ENCODE measurements around the gene EIF3D.

DNA sequence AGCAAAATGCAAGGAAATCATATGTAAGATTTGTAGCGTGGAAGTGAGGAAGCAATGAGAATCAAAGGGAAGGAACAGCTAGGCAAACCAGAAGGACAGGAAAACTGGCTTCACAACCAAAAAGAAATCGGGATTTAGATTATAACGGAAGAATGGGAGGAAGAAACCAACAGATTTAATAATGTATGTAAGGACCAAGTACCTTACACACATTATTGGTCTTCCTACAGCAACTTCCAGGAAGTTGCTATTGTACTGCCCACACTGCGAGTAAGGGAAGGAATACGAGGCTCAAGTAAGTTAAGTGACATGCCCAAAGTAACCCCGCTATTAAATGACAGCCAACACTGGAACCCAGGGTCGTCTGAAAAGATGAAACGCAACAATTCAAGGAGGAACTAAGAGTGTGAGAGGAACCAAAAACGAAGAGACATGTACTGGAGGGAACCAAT lies 48.0 kb downstream of the EIF3D start:
- no peak for TF ChIP-seq NR2C2 (CRISPR knock-in tag; IDR thresholded peaks at IDR 0.05; ENCODE audit: borderline replicate concordance)
- no peak for TF ChIP-seq JUNB (CRISPR knock-in tag; IDR thresholded peaks at IDR 0.05; ENCODE audit: borderline replicate concordance)
- TF ChIP-seq, protein P1, sequence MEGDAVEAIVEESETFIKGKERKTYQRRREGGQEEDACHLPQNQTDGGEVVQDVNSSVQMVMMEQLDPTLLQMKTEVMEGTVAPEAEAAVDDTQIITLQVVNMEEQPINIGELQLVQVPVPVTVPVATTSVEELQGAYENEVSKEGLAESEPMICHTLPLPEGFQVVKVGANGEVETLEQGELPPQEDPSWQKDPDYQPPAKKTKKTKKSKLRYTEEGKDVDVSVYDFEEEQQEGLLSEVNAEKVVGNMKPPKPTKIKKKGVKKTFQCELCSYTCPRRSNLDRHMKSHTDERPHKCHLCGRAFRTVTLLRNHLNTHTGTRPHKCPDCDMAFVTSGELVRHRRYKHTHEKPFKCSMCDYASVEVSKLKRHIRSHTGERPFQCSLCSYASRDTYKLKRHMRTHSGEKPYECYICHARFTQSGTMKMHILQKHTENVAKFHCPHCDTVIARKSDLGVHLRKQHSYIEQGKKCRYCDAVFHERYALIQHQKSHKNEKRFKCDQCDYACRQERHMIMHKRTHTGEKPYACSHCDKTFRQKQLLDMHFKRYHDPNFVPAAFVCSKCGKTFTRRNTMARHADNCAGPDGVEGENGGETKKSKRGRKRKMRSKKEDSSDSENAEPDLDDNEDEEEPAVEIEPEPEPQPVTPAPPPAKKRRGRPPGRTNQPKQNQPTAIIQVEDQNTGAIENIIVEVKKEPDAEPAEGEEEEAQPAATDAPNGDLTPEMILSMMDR (CRISPR knock-in tag; IDR thresholded peaks at IDR 0.05): no peak
- no peak for TF ChIP-seq HMGA1 (CRISPR knock-in tag; conservative IDR thresholded peaks at IDR 0.05)
- no peak for TF ChIP-seq EZH2 (conservative IDR thresholded peaks at IDR 0.05; ENCODE audit: low read depth, low read length)
- TF ChIP-seq, protein P2, sequence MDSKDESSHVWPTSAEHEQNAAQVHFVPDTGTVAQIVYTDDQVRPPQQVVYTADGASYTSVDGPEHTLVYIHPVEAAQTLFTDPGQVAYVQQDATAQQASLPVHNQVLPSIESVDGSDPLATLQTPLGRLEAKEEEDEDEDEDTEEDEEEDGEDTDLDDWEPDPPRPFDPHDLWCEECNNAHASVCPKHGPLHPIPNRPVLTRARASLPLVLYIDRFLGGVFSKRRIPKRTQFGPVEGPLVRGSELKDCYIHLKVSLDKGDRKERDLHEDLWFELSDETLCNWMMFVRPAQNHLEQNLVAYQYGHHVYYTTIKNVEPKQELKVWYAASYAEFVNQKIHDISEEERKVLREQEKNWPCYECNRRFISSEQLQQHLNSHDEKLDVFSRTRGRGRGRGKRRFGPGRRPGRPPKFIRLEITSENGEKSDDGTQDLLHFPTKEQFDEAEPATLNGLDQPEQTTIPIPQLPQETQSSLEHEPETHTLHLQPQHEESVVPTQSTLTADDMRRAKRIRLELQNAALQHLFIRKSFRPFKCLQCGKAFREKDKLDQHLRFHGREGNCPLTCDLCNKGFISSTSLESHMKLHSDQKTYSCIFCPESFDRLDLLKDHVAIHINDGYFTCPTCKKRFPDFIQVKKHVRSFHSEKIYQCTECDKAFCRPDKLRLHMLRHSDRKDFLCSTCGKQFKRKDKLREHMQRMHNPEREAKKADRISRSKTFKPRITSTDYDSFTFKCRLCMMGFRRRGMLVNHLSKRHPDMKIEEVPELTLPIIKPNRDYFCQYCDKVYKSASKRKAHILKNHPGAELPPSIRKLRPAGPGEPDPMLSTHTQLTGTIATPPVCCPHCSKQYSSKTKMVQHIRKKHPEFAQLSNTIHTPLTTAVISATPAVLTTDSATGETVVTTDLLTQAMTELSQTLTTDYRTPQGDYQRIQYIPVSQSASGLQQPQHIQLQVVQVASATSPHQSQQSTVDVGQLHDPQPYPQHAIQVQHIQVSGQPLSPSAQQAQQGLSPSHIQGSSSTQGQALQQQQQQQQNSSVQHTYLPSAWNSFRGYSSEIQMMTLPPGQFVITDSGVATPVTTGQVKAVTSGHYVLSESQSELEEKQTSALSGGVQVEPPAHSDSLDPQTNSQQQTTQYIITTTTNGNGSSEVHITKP (CRISPR knock-in tag; IDR thresholded peaks at IDR 0.05; ENCODE audit: low read depth): no peak
- TF ChIP-seq ZNF274 (CRISPR knock-in tag; IDR thresholded peaks at IDR 0.05): no peak
- TF ChIP-seq DNMT3B (CRISPR knock-in tag; conservative IDR thresholded peaks at IDR 0.05): no peak
- no peak for TF ChIP-seq MTF2 (CRISPR knock-in tag; IDR thresholded peaks at IDR 0.05; ENCODE audit: borderline replicate concordance)
- TF ChIP-seq MAX (IDR thresholded peaks at IDR 0.05): no peak
- TF ChIP-seq CC2D1A (CRISPR knock-in tag; IDR thresholded peaks at IDR 0.05): no peak
